Kidney epithelial cell (primary cell): ENCODE measurements around the gene SLC25A41. TPM values are rescaled to one million over a fixed set of nuclear protein-coding genes. Genes with fewer than 3 reads are reported as not detected.

Source experiments
- DNase-seq: peaks from one replicate; pipeline ENCODE4 v3.0.0-alpha.2; 2010; ENCODE audit warnings: low read depth
- H3K27me3 ChIP-seq: 2 replicates; pipeline ENCODE4 v1.6.0; 2011; ENCODE audit warnings: low read length; ENCODE audit not compliant: control insufficient read depth, insufficient read depth
- H3K36me3 ChIP-seq: 2 replicates; pipeline ENCODE4 v1.5.1; 2011; ENCODE audit warnings: low read length; ENCODE audit not compliant: control insufficient read depth, insufficient read depth
- H3K4me3 ChIP-seq: 2 replicates; pipeline ENCODE4 v1.5.1; 2011; ENCODE audit warnings: low read depth, mild to moderate bottlenecking, control low read depth, low read length
- CTCF ChIP-seq: IDR thresholded peaks from 2 replicates; pipeline ENCODE4 v1.5.1; 2011; ENCODE audit warnings: mild to moderate bottlenecking, moderate library complexity, low read length, control low read depth, inconsistent platforms; ENCODE audit not compliant: insufficient read depth, poor library complexity, severe bottlenecking
- total RNA-seq: library from RNA; depleted of rRNA; stranded (reverse); fragments of >200 nt; gene quantifications from 2 replicates; pipeline ENCODE4 v1.2.3, GENCODE V29; 2015

Gene SLC25A41
- total RNA-seq, 1 donor from 2014 or later, result not detected

GRCh38 chr19:6416658-6417405, 16.7 kb downstream of the SLC25A41 start:
- H3K36me3 ChIP-seq, result peaks cover 4% of the 10 kb centered on the region
- DNase-seq, result no peak
- H3K27me3 ChIP-seq, result no peaks in the 10 kb centered on the region
- TF ChIP-seq CTCF, result no peak
- no peak overlapping the region for H3K4me3 ChIP-seq

GRCh38 chr19:6415591-6416190, 17.9 kb downstream of the SLC25A41 start:
- peaks cover 4% of the 10 kb centered on the region for H3K36me3 ChIP-seq

GRCh38 chr19:6414793-6415590, 18.6 kb downstream of the SLC25A41 start:
- TF ChIP-seq CTCF, result no peak

More at GRCh38 chr19:6415591-6416190, 17.9 kb downstream of the SLC25A41 start:
- no peaks in the 10 kb centered on the region for H3K27me3 ChIP-seq
- no peak for TF ChIP-seq CTCF
- no peak for DNase-seq
- no peak overlapping the region for H3K4me3 ChIP-seq

GRCh38 chr19:6413721-6414643, 19.6 kb downstream of the SLC25A41 start:
- peaks cover 4% of the 10 kb centered on the region for H3K36me3 ChIP-seq
- H3K4me3 ChIP-seq, result no peak overlapping the region
- no peak for TF ChIP-seq CTCF

More at GRCh38 chr19:6414793-6415590, 18.6 kb downstream of the SLC25A41 start:
- no peaks in the 10 kb centered on the region for H3K27me3 ChIP-seq
- no peak for DNase-seq
- peaks cover 4% of the 10 kb centered on the region for H3K36me3 ChIP-seq
- H3K4me3 ChIP-seq, result no peak overlapping the region

GRCh38 chr19:6413291-6413690, 20.3 kb downstream of the SLC25A41 start:
- H3K36me3 ChIP-seq, result peaks cover 4% of the 10 kb centered on the region
- no peak for TF ChIP-seq CTCF
- no peaks in the 10 kb centered on the region for H3K27me3 ChIP-seq
- DNase-seq, result no peak
- no peak overlapping the region for H3K4me3 ChIP-seq

More at GRCh38 chr19:6413721-6414643, 19.6 kb downstream of the SLC25A41 start:
- no peak for DNase-seq
- H3K27me3 ChIP-seq, result no peaks in the 10 kb centered on the region
